NT2/D1 (cell line): ENCODE measurements around the gene RBP3.
A peak's percentile ranks its signal among the peaks of the same experiment; 100 is the strongest.

Experiments used
- DNase-seq: peaks from one replicate; pipeline ENCODE4 v3.0.0-alpha.2; 2011; ENCODE audit warnings: low read depth, low spot score
- H3K27me3 ChIP-seq: 2 replicates; pipeline ENCODE4 v1.6.0; 2011; ENCODE audit warnings: mild to moderate bottlenecking; ENCODE audit not compliant: insufficient read length, insufficient read depth
- H3K36me3 ChIP-seq: 2 replicates; pipeline ENCODE4 v1.6.1; 2011; ENCODE audit warnings: mild to moderate bottlenecking, low read length, mixed read lengths; ENCODE audit not compliant: insufficient read depth, insufficient read length
- H3K4me1 ChIP-seq: 2 replicates; pipeline ENCODE4 v1.5.1; 2011; ENCODE audit not compliant: insufficient read depth, insufficient read length
- H3K4me3 ChIP-seq: 2 replicates; pipeline ENCODE4 v1.5.1; 2011; ENCODE audit warnings: low read depth; ENCODE audit not compliant: insufficient read length
- H3K9ac ChIP-seq: 2 replicates; pipeline ENCODE4 v1.6.0; 2011; ENCODE audit warnings: low read depth; ENCODE audit not compliant: insufficient read length
- H3K9me3 ChIP-seq: 2 replicates; pipeline ENCODE4 v1.5.1; 2011; ENCODE audit warnings: mild to moderate bottlenecking, low read length; ENCODE audit not compliant: insufficient read depth
- SUZ12 ChIP-seq: IDR thresholded peaks from 2 replicates; pipeline ENCODE4 v1.6.1; 2011; ENCODE audit not compliant: insufficient read length, insufficient read depth; ENCODE audit errors: extremely low read depth
- YY1 ChIP-seq: IDR thresholded peaks from 2 replicates; pipeline ENCODE4 v1.6.1; 2011; ENCODE audit not compliant: insufficient read length, insufficient read depth
- ZNF274 ChIP-seq: IDR thresholded peaks from 2 replicates; pipeline ENCODE4 v1.6.1; 2011; ENCODE audit warnings: mild to moderate bottlenecking, low read depth, low read length

RBP3 gene

GRCh38 chr10:47379445-47379785 is 31.3 kb downstream of the RBP3 start:
- H3K9me3 ChIP-seq = no peaks in the 10 kb centered on the region
- H3K4me1 ChIP-seq = peaks cover 2% of the 10 kb centered on the region
- no peak for DNase-seq
- peaks cover 23% of the 10 kb centered on the region for H3K36me3 ChIP-seq
- no peaks in the 10 kb centered on the region for H3K27me3 ChIP-seq
- H3K9ac ChIP-seq = no peak overlapping the region
- H3K4me3 ChIP-seq = no peak overlapping the region
- TF ChIP-seq ZNF274 (no peak), YY1 (no peak), SUZ12 (no peak)

DNA sequence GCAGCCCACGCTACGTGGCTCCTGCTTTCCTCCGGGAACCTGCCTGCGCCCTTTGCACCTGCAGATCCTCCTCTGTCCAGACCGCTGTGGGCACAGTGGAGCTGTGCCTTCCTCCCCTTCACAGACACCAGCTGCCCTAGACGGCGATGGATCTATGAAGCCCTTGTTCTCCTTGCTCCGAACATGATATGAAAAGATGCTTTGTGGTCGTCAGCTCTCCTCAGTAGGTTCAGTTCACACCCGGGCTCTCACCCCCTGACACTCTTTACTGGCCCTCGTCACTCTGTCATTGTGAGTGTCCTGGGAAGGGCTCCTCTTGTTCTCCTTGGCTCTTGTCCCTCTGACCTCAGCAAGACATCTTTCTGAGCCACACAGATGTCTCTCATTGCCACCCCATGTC is 31.7 kb downstream of the RBP3 start:
- no peak for TF ChIP-seq ZNF274
- TF ChIP-seq YY1 = no peak
- no peak for TF ChIP-seq SUZ12
- Histone ChIP-seq H3K4me1 (peaks cover 2% of the 10 kb centered on the region), H3K36me3 (peaks cover 18% of the 10 kb centered on the region), H3K27me3 (peaks cover under 1% of the 10 kb centered on the region), H3K9ac (no peak overlapping the region), H3K9me3 (no peaks in the 10 kb centered on the region), H3K4me3 (no peak overlapping the region)
- DNase-seq = no peak

- H3K9ac ChIP-seq = no peak overlapping the region
- TF ChIP-seq SUZ12 (no peak), YY1 (no peak), ZNF274 (no peak)
- peaks cover 7% of the 10 kb centered on the region for H3K27me3 ChIP-seq
- no peaks in the 10 kb centered on the region for H3K9me3 ChIP-seq
- peaks cover 2% of the 10 kb centered on the region for H3K4me1 ChIP-seq
- H3K4me3 ChIP-seq = no peak overlapping the region
- DNase-seq = no peak
- peaks cover 18% of the 10 kb centered on the region for H3K36me3 ChIP-seq
Measured at GRCh38 chr10:47380341-47381102, 32.4 kb downstream of the RBP3 start.

DNA sequence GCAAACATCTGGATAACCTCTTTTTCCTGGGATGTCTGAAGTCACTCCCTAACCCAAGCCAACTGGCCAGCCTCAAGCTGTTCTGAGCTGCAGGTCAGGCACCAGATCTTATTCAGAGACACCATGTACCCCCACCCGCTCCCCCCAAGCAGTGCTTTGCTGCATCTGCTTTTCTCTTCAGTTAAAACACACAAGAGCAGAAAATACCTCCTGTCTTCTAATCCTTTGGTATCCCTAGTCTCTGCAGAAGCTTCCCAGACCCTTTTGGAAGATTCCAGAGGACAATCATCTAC is 32.9 kb downstream of the RBP3 start:
- peaks cover 12% of the 10 kb centered on the region for H3K27me3 ChIP-seq
- H3K9ac ChIP-seq = no peak overlapping the region
- no peak overlapping the region for H3K4me3 ChIP-seq
- H3K9me3 ChIP-seq = peaks cover 2% of the 10 kb centered on the region; the same call in 1 of the 2 replicates
- H3K36me3 ChIP-seq = peaks cover 18% of the 10 kb centered on the region
- DNase-seq = no peak
- no peak for TF ChIP-seq YY1
- no peak for TF ChIP-seq SUZ12
- TF ChIP-seq ZNF274 = no peak
- H3K4me1 ChIP-seq = peaks cover 2% of the 10 kb centered on the region

GRCh38 chr10:47381427-47382379 is 33.5 kb downstream of the RBP3 start:
- H3K4me3 ChIP-seq = no peak overlapping the region
- no peak overlapping the region for H3K9ac ChIP-seq
- H3K27me3 ChIP-seq = peaks cover 13% of the 10 kb centered on the region
- TF ChIP-seq ZNF274 = no peak
- TF ChIP-seq SUZ12 = no peak
- no peak for TF ChIP-seq YY1
- DNase-seq = no peak
- H3K36me3 ChIP-seq = peaks cover 18% of the 10 kb centered on the region
- H3K4me1 ChIP-seq = no peaks in the 10 kb centered on the region
- peaks cover 8% of the 10 kb centered on the region; the same call in 1 of the 2 replicates for H3K9me3 ChIP-seq

DNA sequence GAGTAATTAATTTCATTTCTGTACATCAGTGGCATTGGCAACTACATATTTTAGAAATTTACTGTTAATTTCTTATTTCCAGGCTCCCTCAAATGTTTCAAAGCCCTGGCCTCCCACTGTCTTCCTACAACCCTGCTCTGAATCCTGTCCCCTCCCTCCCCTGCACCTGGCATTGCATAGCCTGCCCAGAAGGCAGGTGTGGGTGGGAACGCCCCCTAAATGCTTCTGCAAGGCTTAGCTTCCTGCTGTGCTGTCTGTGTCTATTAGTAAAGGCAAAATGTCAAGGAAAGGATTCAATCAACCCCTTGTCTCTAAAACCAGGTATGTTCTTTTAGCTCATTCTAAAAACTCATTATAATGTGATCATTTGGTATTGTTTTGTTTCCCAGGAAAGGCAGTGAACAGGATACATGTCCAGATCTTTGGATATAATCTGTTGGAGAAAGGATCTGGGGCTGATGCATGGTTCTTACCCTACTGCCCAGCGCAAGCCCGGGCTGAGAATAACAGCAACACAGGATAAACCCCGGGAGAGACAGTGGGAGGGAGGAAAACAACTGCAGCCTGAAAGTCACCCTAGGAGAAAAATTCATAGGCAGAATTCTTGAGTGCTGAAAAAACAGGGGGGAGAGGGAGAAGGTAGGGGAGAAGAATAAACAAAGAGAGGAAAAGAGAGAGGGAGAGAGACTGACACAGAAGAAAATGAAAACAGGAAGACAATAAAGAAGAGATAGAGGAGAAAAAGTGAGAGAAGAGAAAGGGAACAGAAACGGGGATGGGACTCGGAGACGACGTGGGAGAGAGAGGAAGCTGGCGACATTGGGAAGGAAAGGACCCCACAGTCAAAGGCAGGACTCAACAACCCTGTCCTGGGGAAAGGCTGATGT is 35.3 kb downstream of the RBP3 start:
- H3K36me3 ChIP-seq = peaks cover 18% of the 10 kb centered on the region
- H3K27me3 ChIP-seq = peaks cover 13% of the 10 kb centered on the region
- TF ChIP-seq SUZ12 (no peak), YY1 (no peak), ZNF274 (no peak)
- peak overlapping the region; percentile 55 for H3K4me3 ChIP-seq
- DNase-seq = no peak
- H3K9ac ChIP-seq = peak overlapping the region; percentile 70
- H3K9me3 ChIP-seq = peaks cover 14% of the 10 kb centered on the region; the same call in 1 of the 2 replicates
- no peaks in the 10 kb centered on the region for H3K4me1 ChIP-seq
